ENCODE data around the gene CALHM5.

CALHM5 gene

DNA sequence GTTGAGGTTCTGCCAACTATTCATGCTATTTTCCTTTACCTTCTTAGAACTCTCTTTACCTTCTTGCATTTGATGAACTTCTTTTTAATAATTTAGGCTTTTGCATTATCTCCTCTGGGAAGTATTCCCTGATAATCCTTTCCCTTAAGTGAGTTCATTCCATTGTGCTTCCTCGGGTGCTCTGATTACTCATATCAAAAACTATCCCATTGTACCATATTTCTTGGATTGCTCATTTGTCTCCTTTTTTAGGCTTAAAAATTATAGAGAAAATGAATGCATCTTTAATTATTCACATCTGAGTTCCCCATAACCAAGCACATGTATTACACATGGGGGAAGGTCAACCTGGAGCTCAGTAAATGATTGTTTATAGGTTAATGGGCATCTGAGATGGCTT lies 44.6 kb downstream of the CALHM5 start:
- DNase-seq: no peak

DNA sequence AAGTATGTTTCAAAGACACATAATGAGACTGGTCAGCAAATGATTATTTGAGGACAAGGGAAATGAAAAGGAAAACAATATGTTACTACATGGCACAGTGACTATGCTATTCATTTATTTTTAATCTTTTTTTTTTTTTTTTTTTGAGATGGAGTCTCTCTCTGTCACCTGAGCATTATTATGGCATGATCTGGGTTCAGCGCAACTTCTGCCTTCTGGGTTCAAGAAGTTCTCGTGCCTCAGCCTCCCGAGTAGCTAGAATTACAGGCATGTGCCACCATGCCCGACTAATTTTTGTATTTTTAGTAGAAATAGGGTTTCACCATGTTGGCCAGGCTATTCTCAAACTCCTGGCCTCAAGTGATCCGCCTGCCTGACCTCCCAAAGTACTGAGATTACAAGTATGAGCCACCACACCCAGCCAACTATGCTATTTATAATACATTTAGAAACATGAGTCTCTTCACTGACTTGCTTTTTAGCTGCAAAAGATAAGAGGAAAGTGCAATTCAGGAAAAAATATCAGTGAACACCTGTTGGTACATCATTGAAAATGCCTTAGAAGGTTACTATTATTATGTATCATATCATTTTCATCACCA lies 45.5 kb downstream of the CALHM5 start:
- DNase-seq: no peak

DNA sequence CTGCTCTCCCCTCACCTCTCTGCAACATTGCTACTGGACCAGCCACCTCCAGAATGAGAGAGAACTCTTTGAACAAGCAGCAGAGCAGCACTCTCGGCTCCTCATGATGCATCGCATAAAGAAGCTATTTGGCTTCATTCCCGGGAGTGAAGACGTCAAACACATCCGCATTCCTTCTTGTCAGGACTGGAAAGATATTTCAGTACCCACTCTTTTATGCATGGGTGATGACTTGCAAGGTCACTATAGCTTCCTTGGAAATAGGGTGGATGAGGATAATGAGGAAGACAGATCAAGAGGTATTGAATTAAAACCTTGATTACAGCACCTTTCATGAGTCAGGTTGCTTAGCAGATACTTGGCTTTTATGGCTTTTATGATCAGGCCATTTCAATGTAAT lies 46.5 kb downstream of the CALHM5 start:
- DNase-seq: no peak

DNA sequence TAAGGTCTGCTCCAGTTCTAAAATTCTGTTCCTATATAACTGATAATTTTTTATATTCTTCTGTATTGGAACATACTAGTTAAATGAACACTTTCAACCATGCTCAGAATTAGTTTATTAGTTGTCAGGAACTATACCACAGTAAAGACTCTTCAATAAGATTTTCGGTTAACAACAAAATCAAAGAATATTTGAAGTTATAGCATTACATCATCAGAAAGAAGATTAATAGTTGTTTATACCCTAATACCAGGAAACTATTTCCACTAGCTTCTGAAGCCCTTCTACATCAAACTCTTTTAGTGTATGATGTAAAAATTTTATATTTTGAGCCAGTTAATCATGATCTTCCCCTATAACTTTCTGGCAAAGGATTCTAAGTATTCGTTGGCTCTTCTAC lies 48.7 kb downstream of the CALHM5 start:
- DNase-seq: no peak

DNA sequence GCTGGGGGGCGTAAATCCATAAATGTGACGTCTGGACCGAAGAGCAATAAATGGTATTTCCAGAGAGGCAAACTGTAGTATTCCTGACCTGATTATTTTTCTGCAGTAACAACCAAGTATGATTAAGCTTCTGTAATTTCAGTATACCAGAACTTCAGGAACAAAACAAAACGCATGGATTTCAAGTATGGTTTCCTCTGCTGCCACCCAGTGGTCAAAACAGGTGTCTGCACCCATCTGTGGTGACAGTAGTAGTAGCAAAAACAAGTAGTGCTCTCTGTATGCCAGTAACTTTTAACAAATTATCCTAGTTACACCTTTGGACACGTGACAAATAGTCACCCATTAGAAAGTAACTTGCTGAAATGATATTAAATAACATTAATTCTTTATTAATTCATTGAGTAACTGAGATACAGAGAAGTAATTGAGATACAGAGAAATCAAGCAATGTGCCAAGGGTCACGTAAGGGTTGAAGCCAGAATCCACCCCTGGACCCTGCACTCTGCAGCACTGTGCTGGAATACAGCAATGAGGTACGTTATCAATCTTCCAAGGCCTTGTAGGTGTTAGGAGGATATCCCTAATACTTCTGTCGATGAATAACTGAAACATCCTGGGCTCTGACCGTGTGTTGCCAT lies 50.1 kb downstream of the CALHM5 start:
- DNase-seq: peak; percentile 68 to 87

DNA sequence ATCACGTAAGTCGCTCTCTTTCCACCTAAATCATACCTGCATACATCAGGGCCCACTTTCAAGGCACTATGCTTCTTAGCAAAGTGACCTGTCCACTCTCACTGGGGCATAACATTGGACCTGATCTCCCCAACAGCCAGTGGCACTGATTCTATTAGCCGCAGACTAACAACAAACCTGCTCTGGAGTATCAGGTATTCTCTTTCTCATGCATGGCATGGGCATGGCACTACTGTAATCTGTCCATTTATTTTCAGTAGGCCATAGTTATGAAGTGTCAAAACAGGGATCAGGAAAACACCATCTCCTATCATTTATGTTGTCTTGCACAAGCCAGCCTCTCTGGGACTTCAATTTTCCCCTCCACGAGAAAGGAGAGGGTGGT lies 50.6 kb downstream of the CALHM5 start:
- no peak for DNase-seq

DNA sequence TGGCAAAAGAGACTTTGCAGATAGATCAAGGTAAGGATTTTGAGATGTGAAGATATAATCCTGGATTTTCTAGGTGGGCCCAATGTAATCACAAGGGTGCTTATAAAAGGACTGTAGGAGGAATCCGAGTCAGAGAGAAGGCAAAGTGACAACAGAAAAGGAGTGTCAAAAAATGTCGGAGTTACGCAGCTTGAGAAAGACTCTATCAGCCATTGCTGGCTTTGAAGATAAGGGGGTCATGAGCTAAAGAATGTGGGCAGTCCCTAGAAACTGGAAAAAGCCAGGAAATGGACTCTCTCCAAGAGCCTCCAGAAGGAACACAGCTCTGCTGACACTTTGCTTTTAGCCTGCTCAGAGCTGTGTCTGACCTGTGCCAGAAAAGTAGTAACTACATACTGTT lies 51.2 kb downstream of the CALHM5 start:
- no peak for DNase-seq

DNA sequence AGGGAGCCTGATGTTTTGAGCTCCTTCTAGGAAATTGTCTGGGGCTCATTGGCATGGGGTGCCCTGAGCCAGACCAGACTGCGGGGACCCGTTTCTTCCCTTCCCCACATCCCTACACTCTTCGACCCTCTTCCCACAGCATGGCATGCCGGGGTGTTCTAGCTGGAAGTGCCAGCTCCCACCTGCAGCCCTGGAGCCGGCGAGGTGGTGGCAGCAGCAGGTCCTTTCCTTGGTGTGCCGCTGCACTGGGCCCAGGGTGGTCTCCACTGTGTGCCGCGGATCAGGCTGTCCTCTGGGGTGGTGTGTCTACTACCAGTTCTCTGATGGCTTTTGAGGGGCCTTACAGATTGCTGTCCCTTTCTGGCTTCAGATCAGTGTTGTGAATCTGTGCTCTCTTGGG lies 52.4 kb downstream of the CALHM5 start:
- no peak for DNase-seq

DNA sequence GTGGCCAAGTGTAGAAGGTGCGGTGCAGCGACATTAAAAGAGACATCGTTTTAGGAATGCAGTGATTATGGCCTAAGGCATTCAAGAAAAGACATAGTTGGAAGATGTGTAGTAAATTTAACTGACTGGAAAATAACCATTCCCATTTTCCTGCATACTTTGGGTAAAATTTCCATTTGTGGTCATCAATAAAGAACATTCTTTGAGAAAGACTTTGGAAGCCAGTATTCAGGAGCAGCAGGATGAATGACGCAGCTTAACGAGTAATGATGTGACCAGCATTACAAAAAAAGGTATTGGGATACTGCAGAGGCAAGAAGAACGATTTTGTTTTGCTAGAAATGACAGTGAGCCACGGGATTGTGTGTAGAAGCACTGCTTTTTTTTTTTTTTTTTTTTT lies 52.9 kb downstream of the CALHM5 start:
- no peak for DNase-seq

DNA sequence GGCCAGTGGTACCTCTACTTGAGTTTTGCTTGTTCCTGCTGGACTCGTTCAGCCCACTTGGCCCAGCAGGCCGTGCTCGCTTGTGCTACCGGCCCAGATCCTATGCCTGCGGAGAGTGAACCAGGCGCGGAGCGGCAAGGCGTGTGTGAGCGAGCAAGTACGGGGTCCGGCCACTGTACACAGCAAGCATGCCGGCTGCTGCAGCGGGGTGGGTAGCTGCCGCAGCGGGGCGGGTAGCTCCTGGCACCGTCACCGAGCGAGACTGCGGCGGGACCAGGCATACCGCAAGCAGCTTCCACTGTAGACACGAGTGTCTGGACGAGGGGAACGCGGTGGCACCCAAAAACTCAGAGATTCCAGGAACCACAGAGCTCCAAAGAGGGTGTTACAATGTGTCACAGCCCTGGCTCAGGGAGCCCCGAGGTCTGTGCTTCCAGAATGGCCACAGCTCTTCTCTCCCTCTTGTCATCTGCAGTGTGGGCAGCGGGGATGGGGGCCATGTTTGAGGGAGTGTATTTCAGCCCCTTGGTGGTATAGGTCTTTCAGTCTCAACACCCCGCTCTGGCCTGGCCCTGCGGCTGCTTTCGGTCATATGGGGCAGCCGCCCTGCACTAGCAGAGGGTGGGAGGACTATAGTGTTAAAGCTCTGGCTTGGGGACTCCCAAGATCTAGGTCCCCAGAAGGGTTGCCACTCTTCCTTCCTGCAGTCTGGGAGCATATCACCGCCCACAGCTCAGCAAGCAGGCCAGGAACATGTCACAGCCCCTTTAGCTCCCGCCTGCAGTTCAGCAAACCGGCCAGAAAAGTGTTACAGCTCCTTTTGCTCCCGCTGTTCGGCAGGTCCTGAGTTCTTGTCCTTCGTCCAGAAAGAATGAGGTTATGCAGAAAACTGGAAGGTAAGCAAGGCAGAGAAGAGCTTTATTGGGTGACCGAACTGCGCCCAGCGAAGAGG lies 53.8 kb downstream of the CALHM5 start:
- no peak for DNase-seq

DNA sequence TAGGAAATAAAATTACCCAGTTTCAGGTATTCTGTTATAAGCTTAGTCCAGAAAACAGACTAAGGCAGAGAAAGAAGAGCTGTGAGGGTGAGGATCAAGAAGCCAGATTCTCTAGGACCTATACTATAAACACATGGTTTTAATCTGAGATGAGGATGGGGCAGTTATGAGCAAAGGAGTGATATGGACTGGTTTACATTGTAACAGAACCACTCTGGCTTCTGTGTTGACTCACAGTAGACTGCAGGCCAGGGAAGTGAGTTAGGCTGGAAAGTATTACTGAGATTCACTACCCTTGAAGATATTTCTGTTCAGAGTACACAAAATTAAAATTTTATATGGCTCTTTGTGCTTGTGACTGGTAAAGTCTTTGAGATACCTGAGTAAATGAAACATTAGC lies 56.7 kb downstream of the CALHM5 start:
- DNase-seq: no peak

DNA sequence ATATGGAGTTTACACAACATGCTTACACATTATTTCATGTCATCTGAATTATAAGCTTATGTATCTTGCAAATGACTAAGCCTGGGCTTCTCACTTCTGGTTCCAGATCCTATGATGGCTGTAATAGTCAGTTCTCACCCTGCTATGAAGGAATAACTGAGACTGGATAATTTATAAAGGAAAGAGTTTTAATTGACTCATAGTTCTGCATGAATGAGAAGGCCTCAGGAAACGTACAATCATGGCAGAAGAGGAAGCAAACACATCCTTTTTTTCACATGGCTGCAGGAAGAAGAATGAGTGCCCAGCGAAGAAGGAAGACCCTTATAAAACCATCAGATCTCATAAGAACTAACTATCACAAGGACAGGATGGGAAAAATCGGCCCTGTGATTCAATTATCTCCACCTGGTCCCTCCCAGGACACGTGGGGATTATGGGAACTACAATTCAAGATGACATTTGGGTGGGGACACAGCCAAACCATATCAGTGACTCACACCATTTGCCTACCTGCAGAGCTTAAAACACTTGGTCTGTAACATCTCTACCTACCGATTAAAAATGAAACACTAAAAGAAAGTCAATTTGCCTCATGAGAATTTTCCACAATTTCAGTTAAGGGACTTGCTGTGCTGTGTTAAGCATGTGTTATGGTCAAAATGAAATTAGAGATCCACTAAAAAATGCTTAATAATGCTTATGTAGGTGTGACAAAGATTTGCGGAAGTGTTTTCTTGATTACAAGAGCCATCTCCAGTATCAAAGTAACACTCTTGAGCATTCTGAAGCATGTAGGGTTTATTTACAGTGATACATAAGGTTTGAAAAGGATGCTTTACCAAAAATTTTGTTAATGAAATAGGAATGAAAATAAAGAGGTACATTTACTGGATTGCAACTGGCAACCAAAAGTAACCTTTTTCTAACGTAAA lies 57.6 kb downstream of the CALHM5 start:
- DNase-seq: peak; percentile 16 to 28

DNA sequence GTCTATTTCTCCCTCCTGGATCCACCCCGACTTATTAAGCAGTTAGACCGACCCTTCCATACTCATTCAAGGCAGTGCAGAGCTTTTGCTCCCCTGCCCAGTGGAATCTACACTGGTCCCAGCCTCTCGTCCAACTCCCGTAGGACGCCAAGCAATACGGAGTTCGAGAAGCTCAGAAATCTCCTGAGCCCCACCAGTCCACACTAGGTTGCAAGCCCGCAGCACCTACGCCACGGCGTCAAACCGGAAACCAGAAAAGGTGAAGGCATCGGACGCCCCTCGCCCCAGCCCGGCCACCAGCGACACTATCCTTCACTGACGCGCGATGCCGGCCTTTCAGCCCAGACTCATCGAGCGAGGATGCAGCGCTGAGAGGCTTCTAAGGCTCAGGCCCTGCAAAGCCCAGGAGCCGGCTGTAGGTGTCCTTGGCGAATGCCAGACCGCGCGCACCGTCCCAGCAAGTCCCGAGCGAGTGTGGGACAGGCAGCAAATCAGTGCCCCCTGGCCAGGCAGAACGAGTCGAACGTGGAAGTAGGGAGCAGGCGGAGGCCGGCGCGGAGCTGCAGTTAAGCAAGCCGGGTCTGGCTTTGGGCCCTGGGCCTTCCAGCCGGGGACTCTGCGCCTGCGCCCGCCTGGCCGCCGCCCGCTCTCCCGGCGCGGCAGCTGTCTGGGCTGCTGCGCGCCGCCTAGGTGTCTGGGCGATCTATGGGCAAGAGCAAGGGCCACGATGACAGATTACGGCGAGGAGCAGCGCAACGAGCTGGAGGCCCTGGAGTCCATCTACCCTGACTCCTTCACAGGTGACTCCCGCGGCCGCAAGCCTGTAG lies 59.6 kb downstream of the CALHM5 start, which contains the start of gene RWDD1:
Gene RWDD1, plus strand, starts transcription at position 649 of the 827 bp plus-strand sequence. Its CDS starts 79 bp downstream, at position 728.
- DNase-seq: peak; percentile 100

DNA sequence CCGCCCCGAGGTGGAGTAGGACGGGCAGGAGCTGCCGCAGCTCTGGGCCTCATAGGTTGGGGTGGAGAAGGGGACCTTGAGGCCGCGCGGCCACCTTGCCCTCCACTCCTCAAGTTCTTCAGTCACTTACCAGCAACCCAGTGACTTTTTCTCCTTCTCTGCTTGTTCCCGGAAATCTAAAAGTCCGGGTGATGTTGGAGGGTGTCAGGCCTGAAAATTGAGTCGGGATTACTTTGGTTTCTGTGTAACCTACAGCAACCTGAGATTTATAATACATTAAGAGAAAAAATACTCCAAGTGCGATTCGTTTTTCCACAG lies 60.2 kb downstream of the CALHM5 start:
- peak in 1 of 2 experiments; percentile 70 for DNase-seq

DNA sequence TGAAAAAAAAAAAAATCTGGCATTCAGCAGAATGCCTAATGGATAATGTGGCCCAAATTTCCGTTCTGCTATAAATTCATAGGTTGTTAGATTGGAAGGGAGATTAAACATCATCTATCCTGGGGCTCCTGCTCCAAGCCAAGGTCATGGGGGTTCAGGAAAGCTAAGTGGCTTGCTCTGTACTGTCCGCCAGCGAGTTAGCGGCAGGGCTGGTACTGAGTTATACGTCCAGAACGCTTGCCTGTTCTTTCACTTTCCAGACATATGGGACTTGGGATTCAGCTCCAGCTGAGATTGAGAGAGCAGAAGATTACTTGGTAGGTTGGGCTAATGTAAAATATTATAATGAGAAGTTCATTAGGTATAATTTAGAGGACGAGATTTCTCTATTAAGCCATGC lies 60.7 kb downstream of the CALHM5 start:
- peak; percentile 27 to 33 for DNase-seq

All from AML-193 (cell line).